SK-N-SH treated with all-trans-retinoic acid at 6 μM for 48 hours (cell line): Measurements from ENCODE around the gene CTXN1.

Source experiments
- CSDC2 ChIP-seq: fragments of 250-450 bp; sonication (Bioruptor Pico); IDR thresholded peaks from 2 replicates; pipeline ENCODE4 v1.5.0; 2020; ENCODE audit warnings: mild to moderate bottlenecking, moderate library complexity
- PATZ1 ChIP-seq: fragments of 250-450 bp; sonication (Bioruptor Pico); IDR thresholded peaks from 2 replicates; pipeline ENCODE4 v1.8.0; 2020; ENCODE audit warnings: mild to moderate bottlenecking, moderate library complexity, borderline replicate concordance
- RARB ChIP-seq: fragments of 250-450 bp; sonication (Bioruptor Pico); IDR thresholded peaks from 2 replicates; pipeline ENCODE4 v1.8.0; 2021; ENCODE audit warnings: mild to moderate bottlenecking, moderate library complexity
- TCF4 ChIP-seq: fragments of 250-450 bp; sonication (Bioruptor Pico); IDR thresholded peaks from 2 replicates; pipeline ENCODE4 v1.8.0; 2021; ENCODE audit warnings: mild to moderate bottlenecking, moderate library complexity, borderline replicate concordance

GRCh38 chr19:7933828-7934725 is 8.1 kb upstream of the CTXN1 start:
- TF ChIP-seq RARB (CRISPR knock-in tag) (no peak), CSDC2 (CRISPR knock-in tag) (no peak), PATZ1 (no peak), TCF4 (CRISPR knock-in tag) (no peak)
